GM19438 (cell line): Measurements from ENCODE around the gene SYCE3.
"Not testable (repeated sequence)": the region's sequence is repeated elsewhere in the genome, so short reads cannot be mapped to it uniquely, and the experiment has no call there.

Source experiments
- ATAC-seq: cut with Tn5 transposase; IDR thresholded peaks from one replicate; pipeline ENCODE4 v1.9.1; 2021; ENCODE audit warnings: low read depth; ENCODE audit not compliant: unreplicated experiment

SYCE3 gene

GRCh38 chr22:50551160-50551752 lies 11.5 kb downstream of the SYCE3 start:
- no peak for ATAC-seq

- no peak for ATAC-seq
Observed at GRCh38 chr22:50550395-50550794, 12.3 kb downstream of the SYCE3 start.

DNA sequence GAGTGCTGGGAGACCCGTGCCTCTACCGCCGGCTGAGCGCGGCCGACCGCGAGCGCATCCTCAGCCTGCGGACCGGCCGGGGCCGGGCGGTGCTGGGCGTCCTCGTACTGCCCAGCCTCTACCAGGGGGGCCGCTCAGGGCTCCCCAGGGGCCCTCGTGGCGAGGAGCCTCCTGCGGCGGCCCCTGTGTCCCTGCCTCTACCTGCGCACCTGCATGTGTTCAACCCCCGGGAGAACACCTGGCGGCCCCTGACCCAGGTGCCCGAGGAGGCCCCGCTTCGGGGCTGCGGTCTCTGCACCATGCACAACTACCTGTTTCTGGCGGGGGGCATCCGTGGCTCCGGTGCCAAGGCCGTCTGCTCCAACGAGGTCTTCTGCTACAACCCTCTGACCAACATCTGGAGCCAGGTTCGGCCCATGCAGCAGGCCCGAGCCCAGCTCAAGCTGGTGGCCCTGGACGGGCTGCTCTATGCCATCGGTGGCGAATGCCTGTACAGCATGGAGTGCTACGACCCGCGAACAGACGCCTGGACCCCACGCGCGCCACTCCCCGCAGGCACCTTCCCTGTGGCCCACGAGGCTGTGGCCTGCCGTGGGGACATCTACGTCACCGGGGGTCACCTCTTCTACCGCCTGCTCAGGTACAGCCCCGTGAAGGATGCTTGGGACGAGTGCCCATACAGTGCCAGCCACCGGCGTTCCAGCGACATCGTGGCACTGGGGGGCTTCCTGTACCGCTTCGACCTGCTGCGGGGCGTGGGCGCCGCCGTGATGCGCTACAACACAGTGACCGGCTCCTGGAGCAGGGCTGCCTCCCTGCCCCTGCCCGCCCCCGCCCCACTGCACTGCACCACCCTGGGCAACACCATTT lies 13.6 kb downstream of the SYCE3 start:
- ATAC-seq: no peak

- ATAC-seq: no peak
Observed at GRCh38 chr22:50548040-50548920, 14.4 kb downstream of the SYCE3 start.

DNA sequence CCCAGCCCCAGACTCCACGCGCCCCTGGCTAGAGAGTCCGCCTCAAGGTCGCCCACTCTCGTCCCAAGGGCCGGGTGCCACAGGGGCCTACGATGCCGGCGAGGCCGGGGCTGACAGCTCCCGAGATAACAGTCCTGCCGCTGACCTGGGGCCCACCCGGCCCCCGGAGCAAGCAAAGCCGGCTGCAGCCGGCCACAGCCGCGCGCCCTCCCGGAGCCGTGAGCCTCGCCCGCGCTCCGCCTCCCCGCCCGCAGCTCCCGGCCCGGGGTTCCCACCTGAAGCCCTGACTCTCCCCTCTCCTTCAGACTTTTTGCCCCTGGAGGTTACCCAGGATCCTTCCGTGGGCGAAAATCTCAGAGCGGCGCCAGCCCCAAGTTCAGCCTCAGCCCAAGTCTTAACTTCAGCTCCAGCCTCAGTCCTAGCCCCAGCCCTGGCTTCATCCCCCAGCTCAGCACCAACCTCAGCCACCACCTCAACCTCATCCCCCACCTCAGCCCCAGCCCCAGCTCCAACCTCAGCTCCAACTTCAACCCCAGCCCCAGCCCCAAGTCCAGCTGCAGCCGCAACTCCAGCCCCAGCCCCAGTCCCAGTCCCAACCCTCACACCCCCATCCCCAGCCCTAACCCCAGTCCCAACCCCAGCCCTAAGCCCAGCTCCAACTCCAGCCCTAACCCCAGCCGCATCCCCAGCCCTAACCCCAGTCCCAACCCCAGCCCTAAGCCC lies 15.3 kb downstream of the SYCE3 start:
- no peak for ATAC-seq

GRCh38 chr22:50546326-50547262 lies 16.1 kb downstream of the SYCE3 start:
- no peak for ATAC-seq

- no peak for ATAC-seq
Observed at GRCh38 chr22:50545522-50546325, 17.0 kb downstream of the SYCE3 start, which contains the start of gene KLHDC7B. TSS of gene KLHDC7B (plus strand) at chr22:50545899. CDS start at chr22:50546244, 345 bp downstream.

- ATAC-seq: no peak
Observed at GRCh38 chr22:50544746-50545253, 17.9 kb downstream of the SYCE3 start.

- ATAC-seq: no peak
Observed at GRCh38 chr22:50544078-50544745, 18.5 kb downstream of the SYCE3 start.

DNA sequence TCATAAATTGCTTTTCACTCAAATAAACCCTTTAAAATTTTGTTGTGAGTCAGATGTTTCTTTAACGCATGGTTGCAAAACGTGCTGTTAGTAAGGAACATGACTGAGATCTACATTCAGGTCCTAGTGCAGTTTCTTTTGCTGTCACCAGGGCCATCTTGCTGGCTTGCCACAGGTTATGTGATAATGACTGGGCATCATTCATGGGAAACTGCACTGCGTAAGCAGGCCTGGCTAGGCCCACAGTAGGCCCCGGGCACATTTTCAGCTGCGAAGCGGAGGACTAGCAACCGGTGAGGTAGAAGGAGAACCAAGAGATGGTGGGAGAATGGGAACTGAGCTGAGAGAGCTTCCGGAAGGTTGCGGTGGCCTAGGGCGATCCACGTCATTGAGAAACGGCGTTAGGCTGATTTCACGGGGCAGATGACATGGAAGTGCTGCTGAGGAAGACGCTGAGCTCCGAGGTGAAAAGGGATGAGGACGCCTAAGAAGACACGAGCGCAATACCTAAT lies 20.2 kb downstream of the SYCE3 start:
- ATAC-seq: no peak

GRCh38 chr22:50541667-50542026 lies 21.1 kb downstream of the SYCE3 start:
- not testable (repeated sequence) for ATAC-seq

- no peak for ATAC-seq
Observed at GRCh38 chr22:50540381-50540780, 22.3 kb downstream of the SYCE3 start.

DNA sequence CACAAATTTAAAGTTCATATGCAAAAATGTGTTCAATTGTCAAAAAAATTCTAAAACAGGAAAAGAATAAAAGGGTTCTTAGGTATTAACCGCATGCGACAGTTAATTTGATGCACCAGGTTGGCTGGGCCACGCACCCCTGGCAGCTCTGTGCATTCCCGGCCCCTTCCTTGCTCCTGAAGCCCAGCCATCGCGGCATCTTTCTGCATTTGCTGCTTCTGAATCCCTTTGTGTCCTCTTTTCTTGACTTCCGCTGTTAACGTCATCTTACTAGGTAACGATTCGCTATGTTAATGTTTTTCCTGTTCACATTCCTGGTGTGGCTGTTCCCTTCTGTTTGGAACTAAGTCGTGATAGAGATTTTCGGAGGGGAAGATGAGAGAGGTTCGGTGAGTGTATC lies 25.0 kb downstream of the SYCE3 start:
- no peak for ATAC-seq

- no peak for ATAC-seq
Observed at GRCh38 chr22:50536226-50536625, 26.5 kb downstream of the SYCE3 start.

DNA sequence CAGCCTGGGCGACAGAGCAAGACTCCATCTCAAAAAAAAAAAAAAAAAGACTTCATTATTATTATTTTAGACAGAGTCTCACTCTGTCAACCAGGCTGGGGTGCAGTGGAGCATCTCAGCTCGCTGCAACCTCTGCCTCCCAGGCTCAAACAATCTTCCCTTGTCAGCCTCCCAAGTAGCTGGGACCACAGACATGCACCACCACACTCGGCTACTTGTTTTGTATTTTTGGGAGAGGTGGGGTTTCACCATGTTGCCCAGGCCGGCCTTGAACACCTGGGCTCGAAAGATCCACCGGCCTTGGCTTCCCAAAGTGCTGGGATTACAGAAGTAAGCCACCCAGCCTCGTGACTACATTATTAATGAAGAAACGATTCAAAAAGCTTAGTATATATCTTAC lies 27.6 kb downstream of the SYCE3 start:
- ATAC-seq: no peak

DNA sequence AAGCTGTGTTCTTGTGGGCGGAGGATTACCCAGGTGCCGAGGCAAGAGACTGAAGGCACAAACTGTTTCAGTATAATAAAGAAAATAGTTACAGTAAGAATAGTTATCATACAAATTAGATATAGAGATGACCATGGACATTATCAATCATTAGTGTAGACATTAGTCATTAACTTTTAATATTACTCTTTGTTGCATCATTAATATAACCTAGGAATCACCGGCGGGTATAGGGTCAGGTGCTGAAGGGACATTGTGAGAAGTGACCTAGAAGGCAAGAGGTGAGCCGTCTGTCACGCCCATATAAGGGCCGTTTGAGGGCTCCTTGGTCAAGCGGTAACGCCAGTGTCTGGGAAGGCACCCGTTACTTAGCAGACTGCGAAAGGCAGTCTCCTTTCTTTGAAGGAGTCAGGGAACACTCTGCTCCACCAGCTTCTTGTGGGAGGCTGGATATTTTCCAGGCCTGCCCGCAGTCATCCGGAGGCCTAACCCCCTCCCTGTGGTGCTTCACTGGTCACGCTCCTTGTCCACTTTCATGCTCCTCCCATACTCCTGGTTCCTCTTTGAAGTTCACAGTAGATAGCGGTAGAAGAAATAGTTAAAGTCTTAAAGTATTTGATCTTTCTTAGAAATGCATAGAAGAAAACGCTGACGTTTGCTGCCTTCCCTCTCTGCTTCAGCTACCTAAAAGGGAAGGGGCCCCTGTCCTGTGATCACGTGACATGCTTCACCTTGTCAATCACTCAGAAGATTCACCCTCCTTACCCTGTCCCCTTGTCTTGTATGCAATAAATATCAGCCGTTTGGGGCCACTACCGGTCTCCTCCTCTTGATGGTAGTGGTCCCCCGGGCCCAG lies 28.6 kb downstream of the SYCE3 start:
- ATAC-seq: not testable (repeated sequence)
